Stimulated activated effector memory CD8-positive, alpha-beta T cell treated with anti-CD3 and anti-CD28 coated beads, Interleukin-12 subunit alpha, Interleukin-12 subunit beta, amount 100 ng/mL, for 72 hours (primary cell): ENCODE measurements around the gene RSPH9.

ENCODE experiments used
- ATAC-seq: fragments of 150-1000 bp; cut with Tn5 transposase; 2 replicates; pipeline ENCODE4 v1.10.0; 2021
- DNase-seq, 2 donors: peaks; one replicate each; pipeline ENCODE4 v3.0.0; 2021 to 2022; ENCODE audit warnings: low spot score in 2 of 2
- H3K27ac Mint-ChIP-seq: one replicate; pipeline ENCODE4 v1.8.0; 2022; ENCODE audit warnings: mild to moderate bottlenecking, mixed read lengths
- H3K36me3 Mint-ChIP-seq: one replicate; pipeline ENCODE4 v1.8.0; 2022; ENCODE audit warnings: mild to moderate bottlenecking, mixed read lengths
- H3K4me1 Mint-ChIP-seq: one replicate; pipeline ENCODE4 v1.8.0; 2022; ENCODE audit warnings: mixed read lengths
- H3K4me3 Mint-ChIP-seq: one replicate; pipeline ENCODE4 v1.8.0; 2022; ENCODE audit warnings: mild to moderate bottlenecking, mixed read lengths
- H3K9me3 Mint-ChIP-seq: one replicate; pipeline ENCODE4 v1.8.0; 2022; ENCODE audit warnings: mixed read lengths

RSPH9 gene

DNA sequence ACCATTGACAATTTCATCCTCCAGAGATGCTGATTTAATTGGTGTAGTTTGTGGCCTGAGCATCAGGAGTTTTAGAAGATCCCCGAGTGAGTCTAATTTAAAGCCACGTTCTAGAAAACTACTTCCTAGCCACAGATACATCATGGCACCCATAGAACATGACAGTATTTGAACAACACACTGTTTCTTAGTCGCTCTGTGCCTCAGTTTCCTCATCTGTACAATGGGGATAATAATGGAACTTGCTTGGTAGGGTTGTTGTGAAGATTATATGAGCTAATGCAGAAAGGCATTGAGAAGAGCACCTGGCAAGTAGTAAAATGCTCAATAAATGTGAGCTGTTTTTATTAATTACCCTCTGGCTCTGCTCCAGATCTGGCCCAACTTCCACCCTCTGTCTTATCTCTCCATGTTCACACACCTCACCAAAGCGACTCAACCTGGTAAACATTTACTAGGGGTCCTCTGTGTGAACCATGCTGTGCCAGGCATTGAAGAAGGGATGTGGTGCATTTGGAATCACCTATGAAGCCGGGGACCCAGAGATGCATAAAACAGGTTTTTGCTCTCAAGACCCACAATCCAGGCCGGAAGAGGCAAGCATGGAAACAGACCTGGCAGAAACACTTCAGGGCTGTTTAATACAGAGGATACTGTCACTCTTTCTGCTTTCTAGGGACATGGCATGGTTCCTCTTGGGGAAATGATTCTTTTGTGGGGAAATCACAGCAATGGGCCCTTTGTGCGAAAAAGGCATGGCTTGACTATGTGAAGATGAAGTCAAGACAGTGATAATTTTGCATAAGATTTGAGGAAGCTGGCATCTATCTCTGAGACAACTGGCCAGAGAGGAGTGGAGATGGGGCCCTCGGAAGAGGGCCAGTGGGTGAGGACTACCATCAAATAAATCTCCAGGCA is 58.9 kb downstream of the RSPH9 start:
- Mint-ChIP-seq H3K27ac (no peak overlapping the region), H3K4me1 (peaks cover 5% of the 10 kb centered on the region), H3K4me3 (no peak overlapping the region)

GRCh38 chr6:43705996-43706395 is 61.2 kb downstream of the RSPH9 start:
- no peak for ATAC-seq
- no peak overlapping the region for H3K4me3 Mint-ChIP-seq

More for the DNA sequence above, 58.9 kb downstream of the RSPH9 start:
- ATAC-seq (no peak), DNase-seq (no peak)
- H3K9me3 Mint-ChIP-seq: no peaks in the 10 kb centered on the region
- H3K36me3 Mint-ChIP-seq: no peaks in the 10 kb centered on the region

GRCh38 chr6:43706788-43707187 is 62.0 kb downstream of the RSPH9 start:
- Mint-ChIP-seq H3K27ac (no peak overlapping the region), H3K36me3 (no peaks in the 10 kb centered on the region), H3K4me3 (no peak overlapping the region), H3K9me3 (no peaks in the 10 kb centered on the region), H3K4me1 (peaks cover 33% of the 10 kb centered on the region)
- no peak for DNase-seq
- peak; percentile 12 for ATAC-seq

More at GRCh38 chr6:43705996-43706395, 61.2 kb downstream of the RSPH9 start:
- no peaks in the 10 kb centered on the region for H3K9me3 Mint-ChIP-seq
- peaks cover 25% of the 10 kb centered on the region for H3K4me1 Mint-ChIP-seq
- no peaks in the 10 kb centered on the region for H3K36me3 Mint-ChIP-seq
- no peak overlapping the region for H3K27ac Mint-ChIP-seq
- no peak for DNase-seq

- no peaks in the 10 kb centered on the region for H3K36me3 Mint-ChIP-seq
- H3K4me1 Mint-ChIP-seq: peaks cover 34% of the 10 kb centered on the region
- DNase-seq: no peak
- ATAC-seq: no peak
- no peak overlapping the region for H3K4me3 Mint-ChIP-seq
- H3K27ac Mint-ChIP-seq: no peak overlapping the region
- no peaks in the 10 kb centered on the region for H3K9me3 Mint-ChIP-seq
Observed at GRCh38 chr6:43707269-43707668, 62.4 kb downstream of the RSPH9 start.

DNA sequence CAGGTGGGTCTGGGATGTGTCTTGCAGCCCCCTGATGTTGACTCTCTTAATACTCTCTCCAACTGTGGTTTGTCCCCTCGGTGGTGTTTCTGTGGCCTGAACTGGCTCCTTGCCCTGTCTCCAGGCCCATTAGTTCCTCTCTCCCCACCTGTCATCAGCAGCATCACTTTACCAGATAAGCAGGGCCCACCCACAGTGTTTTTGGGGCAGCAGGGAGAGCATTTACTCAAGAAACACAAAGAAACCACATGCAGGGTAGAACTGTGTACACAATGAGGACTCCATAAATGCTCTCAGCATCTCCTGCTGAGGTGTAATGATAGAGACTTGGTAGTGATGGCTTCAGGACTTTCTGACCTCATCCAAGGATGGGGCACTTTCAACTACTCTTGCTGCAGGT is 62.9 kb downstream of the RSPH9 start:
- DNase-seq (no peak), ATAC-seq (no peak)
- Mint-ChIP-seq H3K36me3 (no peaks in the 10 kb centered on the region), H3K9me3 (no peaks in the 10 kb centered on the region), H3K4me3 (no peak overlapping the region), H3K4me1 (peaks cover 34% of the 10 kb centered on the region), H3K27ac (no peak overlapping the region)

- peak in 1 of 2 donors; percentile 54 for DNase-seq
- H3K27ac Mint-ChIP-seq: peak overlapping the region; percentile 21
- H3K4me1 Mint-ChIP-seq: peaks cover 34% of the 10 kb centered on the region
- no peaks in the 10 kb centered on the region for H3K36me3 Mint-ChIP-seq
- no peaks in the 10 kb centered on the region for H3K9me3 Mint-ChIP-seq
- peak overlapping the region; percentile 1 for H3K4me3 Mint-ChIP-seq
- ATAC-seq: peak; percentile 88
Observed at GRCh38 chr6:43708860-43709653, 64.2 kb downstream of the RSPH9 start.

GRCh38 chr6:43709654-43710303 is 64.9 kb downstream of the RSPH9 start:
- ATAC-seq: no peak
- H3K36me3 Mint-ChIP-seq: no peaks in the 10 kb centered on the region
- no peak for DNase-seq
- peak overlapping the region; percentile 1 for H3K4me3 Mint-ChIP-seq
- peak overlapping the region; percentile 21 for H3K27ac Mint-ChIP-seq
- no peaks in the 10 kb centered on the region for H3K9me3 Mint-ChIP-seq
- peaks cover 34% of the 10 kb centered on the region for H3K4me1 Mint-ChIP-seq

- Mint-ChIP-seq H3K4me3 (no peak overlapping the region), H3K9me3 (no peaks in the 10 kb centered on the region), H3K27ac (no peak overlapping the region), H3K36me3 (no peaks in the 10 kb centered on the region), H3K4me1 (peaks cover 34% of the 10 kb centered on the region)
- ATAC-seq (no peak), DNase-seq (no peak)
Observed at GRCh38 chr6:43710576-43710975, 65.7 kb downstream of the RSPH9 start.

- no peaks in the 10 kb centered on the region for H3K36me3 Mint-ChIP-seq
- peaks cover 29% of the 10 kb centered on the region for H3K4me1 Mint-ChIP-seq
- no peak overlapping the region for H3K4me3 Mint-ChIP-seq
- DNase-seq (no peak), ATAC-seq (no peak)
- no peaks in the 10 kb centered on the region for H3K9me3 Mint-ChIP-seq
- no peak overlapping the region for H3K27ac Mint-ChIP-seq
Observed at GRCh38 chr6:43712579-43712978, 67.7 kb downstream of the RSPH9 start.

GRCh38 chr6:43713643-43714310 is 68.9 kb downstream of the RSPH9 start:
- H3K4me1 Mint-ChIP-seq: peaks cover 29% of the 10 kb centered on the region
- ATAC-seq (no peak), DNase-seq (no peak)
- H3K36me3 Mint-ChIP-seq: no peaks in the 10 kb centered on the region
- no peak overlapping the region for H3K27ac Mint-ChIP-seq
- no peak overlapping the region for H3K4me3 Mint-ChIP-seq
- no peaks in the 10 kb centered on the region for H3K9me3 Mint-ChIP-seq

DNA sequence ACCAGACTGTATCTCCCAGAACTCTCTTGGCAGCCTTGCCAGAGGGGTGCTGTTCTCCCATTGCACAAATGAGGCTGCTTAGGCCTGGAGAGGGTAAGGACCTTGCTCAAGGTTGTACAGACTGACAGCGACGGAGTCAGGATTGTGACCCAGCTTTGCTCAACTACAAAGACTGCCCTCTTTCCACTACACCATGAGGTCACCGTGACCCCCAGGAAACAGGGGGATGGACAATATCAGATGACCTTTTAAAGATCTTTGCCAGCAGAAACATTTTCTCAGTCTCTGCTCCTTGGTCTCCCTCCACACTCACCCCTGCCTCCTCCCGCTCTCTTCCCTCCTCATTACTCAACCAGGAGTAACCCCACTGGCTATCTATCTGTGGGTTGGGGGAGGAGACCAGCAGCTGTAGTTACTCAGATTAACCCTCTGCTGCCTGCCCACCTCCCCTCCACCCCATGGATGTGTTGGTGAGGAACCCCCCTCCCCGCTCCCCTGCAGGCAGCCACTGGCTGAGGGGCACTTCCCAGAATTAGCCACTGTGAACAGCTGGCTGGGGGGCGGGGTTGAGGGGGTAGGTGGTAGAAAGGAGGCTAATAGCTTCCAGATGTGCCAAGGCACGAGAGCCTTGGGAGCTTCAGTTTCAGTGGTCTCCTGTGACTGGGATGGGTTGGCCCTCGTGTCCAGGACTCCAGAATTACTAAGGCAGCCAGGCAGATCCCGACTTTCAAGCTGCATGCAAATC is 69.6 kb downstream of the RSPH9 start:
- Mint-ChIP-seq H3K36me3 (no peaks in the 10 kb centered on the region), H3K4me3 (no peak overlapping the region), H3K4me1 (peaks cover 22% of the 10 kb centered on the region), H3K27ac (no peak overlapping the region), H3K9me3 (no peaks in the 10 kb centered on the region)
- DNase-seq (no peak), ATAC-seq (no peak)

GRCh38 chr6:43715056-43715788 is 70.4 kb downstream of the RSPH9 start:
- Mint-ChIP-seq H3K9me3 (no peaks in the 10 kb centered on the region), H3K27ac (no peak overlapping the region), H3K4me1 (peaks cover 14% of the 10 kb centered on the region), H3K36me3 (no peaks in the 10 kb centered on the region), H3K4me3 (no peak overlapping the region)
- peak; percentile 48 for ATAC-seq
- DNase-seq: no peak

GRCh38 chr6:43716099-43716498 is 71.3 kb downstream of the RSPH9 start:
- Mint-ChIP-seq H3K4me1 (peaks cover 8% of the 10 kb centered on the region), H3K36me3 (no peaks in the 10 kb centered on the region), H3K4me3 (no peak overlapping the region), H3K9me3 (no peaks in the 10 kb centered on the region), H3K27ac (no peak overlapping the region)
- no peak for ATAC-seq
- DNase-seq: no peak

GRCh38 chr6:43717389-43717788 is 72.6 kb downstream of the RSPH9 start:
- ATAC-seq: no peak
- no peaks in the 10 kb centered on the region for H3K4me1 Mint-ChIP-seq
- H3K27ac Mint-ChIP-seq: peak overlapping the region; percentile 9
- H3K9me3 Mint-ChIP-seq: no peaks in the 10 kb centered on the region
- H3K36me3 Mint-ChIP-seq: no peaks in the 10 kb centered on the region
- DNase-seq: no peak
- no peak overlapping the region for H3K4me3 Mint-ChIP-seq
